HCT116 (cell line): ENCODE results near the gene RPLP2. TPM values are rescaled to one million over a fixed set of nuclear protein-coding genes. Genes with fewer than 3 reads are reported as not detected.

ENCODE experiments used
- ATAC-seq: fragments of 200-7000 bp; cut with Tn5 transposase; 2 replicates; pipeline ENCODE4 v1.9.1; 2020; ENCODE audit warnings: mild to moderate bottlenecking, moderate library complexity
- BruUV-seq: library from RNA; stranded (reverse); fragments of 400-500 nt; replicated peaks from 2 replicates; lab custom pipeline; 2021; lab: Mats Ljungman, UMichigan
- CTCF ChIA-PET: fragments of 300-600 bp; sonication (Branson Sonifier 250); formaldehyde crosslinking; loops from one replicate; lab custom pipeline; 2021; ENCODE audit warnings: antibody characterized with exemption; lab: Charles Lee
- POLR2A ChIA-PET: fragments of 300-600, 350-600 bp; sonication (Branson Sonifier 250); formaldehyde crosslinking; loops from one replicate; lab custom pipeline; 2021; ENCODE audit warnings: antibody characterized with exemption; lab: Charles Lee
- RAD21 ChIA-PET, 2 experiments: fragments of 300-600 bp; sonication (Branson Sonifier 250); formaldehyde crosslinking; loops; one replicate each; lab custom pipeline; 2023; ENCODE audit warnings: low total read pairs in 2 of 2; ENCODE audit not compliant: uncharacterized antibody in 2 of 2, unreplicated experiment in 2 of 2, low non-redundant PET in 1 of 2; lab: Charles Lee
- DNase-seq: peaks from one replicate; pipeline ENCODE4 v3.0.0-alpha.2; 2010; ENCODE audit warnings: low read depth, low spot score
- H2AFZ ChIP-seq: fragments of 200-600 bp; shearing (Covaris generic), sonication (generic); 2 replicates; pipeline ENCODE4 v1.6.1; 2017; ENCODE audit warnings: low read depth, mixed run types, mixed read lengths, antibody characterized with exemption, low read length; ENCODE audit not compliant: poor library complexity, severe bottlenecking
- H3K27ac ChIP-seq: 2 replicates; pipeline ENCODE4 v1.5.1; 2012; ENCODE audit warnings: low read depth, low read length
- H3K27me3 ChIP-seq: fragments of 200-600 bp; sonication (generic); 2 replicates; pipeline ENCODE4 v1.6.1; 2016; ENCODE audit warnings: mixed run types, low read length, mixed read lengths; ENCODE audit not compliant: insufficient read depth
- H3K36me3 ChIP-seq, 2 experiments: fragments of 200-500 bp in 1 of 2; fragments of 200-600 bp in 1 of 2; sonication (Bioruptor generic) in 1 of 2; sonication (generic) in 1 of 2; 2 replicates each; pipeline versions ENCODE4 v1.5.1 to v1.6.1; 2014 to 2016; ENCODE audit warnings: low read length in 2 of 2, inconsistent platforms in 1 of 2, mixed read lengths in 1 of 2, mixed run types in 1 of 2; ENCODE audit not compliant: insufficient read depth in 2 of 2, control insufficient read depth in 1 of 2
- H3K4me1 ChIP-seq, 2 experiments: fragments of 200-600 bp in 1 of 2; sonication (generic) in 1 of 2; 2 replicates each; pipeline versions ENCODE4 v1.5.1 to v1.6.1; 2012 to 2017; ENCODE audit warnings: low read length in 2 of 2, inconsistent platforms in 1 of 2, mild to moderate bottlenecking in 1 of 2, mixed read lengths in 1 of 2, mixed run types in 1 of 2, moderate library complexity in 1 of 2; ENCODE audit not compliant: insufficient read depth in 2 of 2, control insufficient read depth in 1 of 2
- H3K4me2 ChIP-seq: fragments of 200-600 bp; sonication (generic); 2 replicates; pipeline ENCODE4 v1.6.1; 2017; ENCODE audit warnings: mixed run types, low read length, mixed read lengths
- H3K4me3 ChIP-seq, 2 experiments: fragments of 200-600 bp in 1 of 2; sonication (generic) in 1 of 2; replicated peaks in 1 of 2; 2 replicates each; pipeline ENCODE4 v1.5.1; 2011 to 2016; ENCODE audit warnings: low read length in 2 of 2, control low read depth in 1 of 2, low read depth in 1 of 2, mild to moderate bottlenecking in 1 of 2, mixed read lengths in 1 of 2, mixed run types in 1 of 2
- H3K79me2 ChIP-seq: fragments of 200-600 bp; sonication (generic); 2 replicates; pipeline ENCODE4 v1.6.1; 2017; ENCODE audit warnings: mild to moderate bottlenecking, mixed run types, low read length, moderate library complexity, mixed read lengths; ENCODE audit not compliant: insufficient read depth
- H3K9ac ChIP-seq: fragments of 200-600 bp; sonication (generic); 2 replicates; pipeline ENCODE4 v1.6.1; 2016; ENCODE audit warnings: low read length, mixed read lengths
- H3K9me2 ChIP-seq: fragments of 200-600 bp; sonication (generic), shearing (Covaris generic); 2 replicates; pipeline ENCODE4 v1.6.1; 2017; ENCODE audit warnings: mixed run types, mild to moderate bottlenecking, moderate library complexity; ENCODE audit not compliant: insufficient read depth
- H3K9me3 ChIP-seq, 2 experiments: fragments of 200-500 bp in 1 of 2; fragments of 200-600 bp in 1 of 2; sonication (Bioruptor generic) in 1 of 2; sonication (generic) in 1 of 2; 2 replicates each; pipeline ENCODE4 v1.6.1; 2014 to 2017; ENCODE audit warnings: low read length in 2 of 2, mixed read lengths in 2 of 2, inconsistent platforms in 1 of 2, low read depth in 1 of 2, mild to moderate bottlenecking in 1 of 2, mixed run types in 1 of 2, moderate library complexity in 1 of 2; ENCODE audit not compliant: control insufficient read depth in 1 of 2, insufficient read depth in 1 of 2
- H4K20me1 ChIP-seq: fragments of 200-600 bp; sonication (generic), shearing (Covaris generic); 2 replicates; pipeline ENCODE4 v1.6.1; 2017; ENCODE audit warnings: mixed run types, mild to moderate bottlenecking, moderate library complexity; ENCODE audit not compliant: insufficient read depth
- ATF3 ChIP-seq: IDR thresholded peaks from 2 replicates; pipeline ENCODE4 v1.6.1; 2012
- EZH2 ChIP-seq: fragments of 200-600 bp; sonication (generic); IDR thresholded peaks from 2 replicates; pipeline ENCODE4 v1.6.1; 2017; ENCODE audit warnings: antibody characterized with exemption, mixed run types
- FOSL1 ChIP-seq: IDR thresholded peaks from 2 replicates; pipeline ENCODE4 v1.6.1; 2012; ENCODE audit warnings: low read depth
- POLR2A ChIP-seq: IDR thresholded peaks from 2 replicates; pipeline ENCODE4 v1.7.0; 2011; ENCODE audit warnings: borderline replicate concordance; ENCODE audit not compliant: insufficient read depth, insufficient read length; ENCODE audit errors: extremely low read depth
- POLR2AphosphoS5 ChIP-seq: IDR thresholded peaks from 2 replicates; pipeline ENCODE4 v1.6.1; 2011; ENCODE audit warnings: mild to moderate bottlenecking, low read depth, low read length, moderate library complexity
- RAD21 ChIP-seq: IDR thresholded peaks from 2 replicates; pipeline ENCODE4 v1.6.1; 2012; ENCODE audit warnings: low read depth, mild to moderate bottlenecking
- SIN3A ChIP-seq: IDR thresholded peaks from 2 replicates; pipeline ENCODE4 v1.6.1; 2012; ENCODE audit warnings: low read depth
- SP1 ChIP-seq: IDR thresholded peaks from 2 replicates; pipeline ENCODE4 v1.6.1; 2012; ENCODE audit warnings: low read depth
- SRF ChIP-seq: IDR thresholded peaks from 2 replicates; pipeline ENCODE4 v1.6.1; 2012; ENCODE audit warnings: low read depth
- ZNF274 ChIP-seq: fragments of 200-500 bp; sonication (Bioruptor generic); IDR thresholded peaks from 2 replicates; pipeline ENCODE4 v1.6.1; 2014; ENCODE audit warnings: mild to moderate bottlenecking, low read depth, low read length, inconsistent platforms
- intact Hi-C: fragments of 100-400 bp; cut with micrococcal nuclease; formaldehyde crosslinking; loops from 2 replicates; pipeline ENCODE4 v1.10.0; 2022
- total RNA-seq: library from RNA; stranded (reverse); gene quantifications from one replicate; pipeline ENCODE4 v1.2.1, GENCODE V29; 2021; ENCODE audit not compliant: unreplicated experiment
- TF ChIP-seq, protein P1 (sequence below): IDR thresholded peaks from 2 replicates; pipeline ENCODE4 v1.6.1; 2011; ENCODE audit warnings: mild to moderate bottlenecking, low read length, moderate library complexity; ENCODE audit not compliant: insufficient replicate concordance; ENCODE audit errors: extremely low read depth

RPLP2 gene
- total RNA-seq, 1 experiment from 2014 or later: 3,615 TPM

GRCh38 chr11:847876-848275 is 38.1 kb downstream of the RPLP2 start:
- H3K27ac ChIP-seq: no peak overlapping the region
- BruUV-seq: no TSS peak
- CTCF ChIA-PET: interaction anchor here (1.9 kb wide), 1 partner anchor 12 kb away, joined by 4 read pairs; no protein-coding TSS in a partner anchor

More at GRCh38 chr11:847876-848275, 38.1 kb downstream of the RPLP2 start:
- Histone ChIP-seq H3K4me3 (no peak overlapping the region), H3K9me2 (no peaks in the 10 kb centered on the region), H3K27me3 (no peaks in the 10 kb centered on the region), H3K79me2 (peaks cover 14% of the 10 kb centered on the region; the same call in 1 of the 2 replicates), H3K4me1 (peaks cover 17 to 39% of the 10 kb centered on the region in 2 experiments), H3K9me3 (no peaks in the 10 kb centered on the region), H3K4me2 (no peak overlapping the region), H4K20me1 (no peaks in the 10 kb centered on the region), H3K9ac (no peak overlapping the region), H2AFZ (no peak overlapping the region), H3K36me3 (no peaks in the 10 kb centered on the region; a peak in 1 of 4 replicates)
- DNase-seq (no peak), ATAC-seq (no peak)
- POLR2A ChIA-PET: interaction anchor here (0.6 kb wide), 1 partner anchor 46 kb away, joined by 4 read pairs; no protein-coding TSS in a partner anchor
- intact Hi-C loops: loop anchor here (1.0 kb wide), 1 partner anchor 203 kb away; no protein-coding TSS in a partner anchor
- TF ChIP-seq EZH2 (no peak), POLR2A (no peak), FOSL1 (no peak), SRF (no peak), SIN3A (no peak), RAD21 (no peak), POLR2AphosphoS5 (no peak), SP1 (no peak), ATF3 (no peak), ZNF274 (no peak)
- TF ChIP-seq, protein P1, sequence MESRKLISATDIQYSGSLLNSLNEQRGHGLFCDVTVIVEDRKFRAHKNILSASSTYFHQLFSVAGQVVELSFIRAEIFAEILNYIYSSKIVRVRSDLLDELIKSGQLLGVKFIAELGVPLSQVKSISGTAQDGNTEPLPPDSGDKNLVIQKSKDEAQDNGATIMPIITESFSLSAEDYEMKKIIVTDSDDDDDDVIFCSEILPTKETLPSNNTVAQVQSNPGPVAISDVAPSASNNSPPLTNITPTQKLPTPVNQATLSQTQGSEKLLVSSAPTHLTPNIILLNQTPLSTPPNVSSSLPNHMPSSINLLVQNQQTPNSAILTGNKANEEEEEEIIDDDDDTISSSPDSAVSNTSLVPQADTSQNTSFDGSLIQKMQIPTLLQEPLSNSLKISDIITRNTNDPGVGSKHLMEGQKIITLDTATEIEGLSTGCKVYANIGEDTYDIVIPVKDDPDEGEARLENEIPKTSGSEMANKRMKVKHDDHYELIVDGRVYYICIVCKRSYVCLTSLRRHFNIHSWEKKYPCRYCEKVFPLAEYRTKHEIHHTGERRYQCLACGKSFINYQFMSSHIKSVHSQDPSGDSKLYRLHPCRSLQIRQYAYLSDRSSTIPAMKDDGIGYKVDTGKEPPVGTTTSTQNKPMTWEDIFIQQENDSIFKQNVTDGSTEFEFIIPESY: no peak
- RAD21 ChIA-PET: interaction anchor here in 1 of 2 experiments (1.1 kb wide), 1 partner anchor 204 kb away, joined by 4 read pairs; no protein-coding TSS in a partner anchor
